ENCODE results near the gene NUP42.
"Not testable (repeated sequence)": the region's sequence is repeated elsewhere in the genome, so short reads cannot be mapped to it uniquely, and the experiment has no call there.

Gene NUP42

DNA sequence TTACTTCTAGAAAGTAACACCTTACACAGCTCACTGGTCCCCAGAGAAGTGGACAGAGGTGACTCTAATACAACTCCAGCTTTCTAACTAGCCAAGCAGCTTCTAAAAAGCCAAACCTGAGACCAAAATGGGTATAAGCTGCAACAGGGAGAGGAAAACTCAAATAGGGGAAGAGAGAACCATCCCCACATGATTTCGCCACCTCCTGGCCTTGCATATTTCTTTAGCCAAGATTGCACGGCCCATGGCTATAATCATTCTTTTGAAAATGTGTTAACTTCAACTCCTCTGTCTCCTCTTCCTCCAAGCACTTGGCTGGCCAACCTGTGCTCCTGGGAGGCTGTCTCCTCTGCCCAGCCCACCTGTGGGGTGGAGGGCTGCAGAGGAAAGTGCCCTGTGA is 28.7 kb downstream of the NUP42 start:
- no peak for DNase-seq (ENCODE audit: low spot score in 2 of 2)
- Histone ChIP-seq H3K36me3 (replicated peaks) (no peaks in the 10 kb centered on the region), H3K4me3 (no peak overlapping the region), H3K9me3 (no peaks in the 10 kb centered on the region), H3K4me1 (no peaks in the 10 kb centered on the region), H3K27me3 (ENCODE audit: low read depth) (no peaks in the 10 kb centered on the region)
- in situ Hi-C loops (cut with MboI; ENCODE audit: low sequenced_read_pairs), result no loop called here

DNA sequence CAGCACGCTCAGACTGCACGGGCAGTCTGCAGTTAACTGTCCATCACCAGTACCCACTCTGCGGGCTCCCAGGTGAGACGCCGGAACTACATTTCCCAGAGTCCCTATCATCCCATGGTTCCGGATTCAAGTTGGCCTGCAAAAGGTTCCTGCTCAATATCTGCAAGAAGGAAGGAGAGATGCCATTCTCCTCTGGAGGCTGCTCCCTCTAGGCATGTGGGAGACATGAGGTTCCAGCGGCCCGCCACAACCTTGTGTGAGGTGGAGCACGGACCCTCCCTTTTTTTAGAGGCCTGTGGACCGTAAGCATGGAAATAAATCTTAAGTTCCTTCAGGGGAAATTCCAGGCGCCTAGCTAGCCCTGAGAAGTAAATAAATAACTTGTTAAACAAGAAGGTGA is 29.7 kb downstream of the NUP42 start:
- DNase-seq (ENCODE audit: low spot score in 2 of 2), result no peak
- no peaks in the 10 kb centered on the region for H3K36me3 ChIP-seq (replicated peaks)

DNA sequence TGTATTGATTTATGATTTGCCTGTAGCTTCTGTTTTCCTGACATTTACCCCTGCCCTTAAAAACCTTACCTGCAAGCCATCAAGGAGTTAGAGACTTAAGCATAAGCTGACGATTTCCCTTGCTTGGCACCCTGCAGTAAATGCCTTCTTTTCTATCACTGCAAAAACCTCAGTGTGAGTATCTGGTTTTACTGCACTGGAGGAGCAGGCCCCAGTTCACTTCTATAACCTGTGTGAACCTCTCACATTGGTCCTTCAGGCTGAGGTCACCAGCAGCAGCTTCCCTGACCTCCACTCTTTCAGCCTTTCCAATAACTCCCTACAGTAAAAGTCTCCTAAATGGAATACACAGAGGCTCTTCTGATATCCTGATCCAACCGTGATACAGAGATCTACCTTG is 30.5 kb downstream of the NUP42 start:
- in situ Hi-C loops (cut with MboI; ENCODE audit: low sequenced_read_pairs), result no loop called here
- no peaks in the 10 kb centered on the region for H3K9me3 ChIP-seq
- no peak for DNase-seq (ENCODE audit: low spot score in 2 of 2)
- no peak overlapping the region for H3K4me3 ChIP-seq
- no peaks in the 10 kb centered on the region for H3K4me1 ChIP-seq
- H3K36me3 ChIP-seq (replicated peaks), result no peaks in the 10 kb centered on the region
- H3K27me3 ChIP-seq (ENCODE audit: low read depth), result no peaks in the 10 kb centered on the region

More for the DNA sequence above, 29.7 kb downstream of the NUP42 start:
- Histone ChIP-seq H3K27me3 (ENCODE audit: low read depth) (no peaks in the 10 kb centered on the region), H3K9me3 (no peaks in the 10 kb centered on the region), H3K4me3 (no peak overlapping the region), H3K4me1 (no peaks in the 10 kb centered on the region)
- in situ Hi-C loops (cut with MboI; ENCODE audit: low sequenced_read_pairs), result no loop called here

DNA sequence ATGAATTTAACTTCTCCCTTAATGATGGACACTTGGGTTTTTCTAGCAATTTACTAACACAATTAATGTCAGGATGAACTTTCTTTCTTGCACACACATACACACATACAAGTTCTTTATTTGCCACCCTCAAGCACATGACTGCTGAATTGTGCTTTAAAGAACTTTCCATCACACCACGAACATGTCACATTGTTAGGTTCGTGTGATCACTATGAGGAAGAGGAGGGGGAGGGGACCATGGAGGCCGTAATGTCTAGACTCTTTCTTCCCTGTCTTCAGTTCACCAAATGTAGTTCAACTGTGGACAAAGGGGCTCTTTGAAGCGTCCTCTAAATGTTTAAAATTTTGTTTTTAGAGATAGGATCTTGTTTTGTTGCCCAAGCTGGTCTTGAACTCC is 31.0 kb downstream of the NUP42 start:
- no peaks in the 10 kb centered on the region for H3K9me3 ChIP-seq
- in situ Hi-C loops (cut with MboI; ENCODE audit: low sequenced_read_pairs), result no loop called here
- DNase-seq (ENCODE audit: low spot score in 2 of 2), result no peak
- H3K27me3 ChIP-seq (ENCODE audit: low read depth), result no peaks in the 10 kb centered on the region
- H3K4me3 ChIP-seq, result no peak overlapping the region
- no peaks in the 10 kb centered on the region for H3K36me3 ChIP-seq (replicated peaks)
- H3K4me1 ChIP-seq, result no peaks in the 10 kb centered on the region

DNA sequence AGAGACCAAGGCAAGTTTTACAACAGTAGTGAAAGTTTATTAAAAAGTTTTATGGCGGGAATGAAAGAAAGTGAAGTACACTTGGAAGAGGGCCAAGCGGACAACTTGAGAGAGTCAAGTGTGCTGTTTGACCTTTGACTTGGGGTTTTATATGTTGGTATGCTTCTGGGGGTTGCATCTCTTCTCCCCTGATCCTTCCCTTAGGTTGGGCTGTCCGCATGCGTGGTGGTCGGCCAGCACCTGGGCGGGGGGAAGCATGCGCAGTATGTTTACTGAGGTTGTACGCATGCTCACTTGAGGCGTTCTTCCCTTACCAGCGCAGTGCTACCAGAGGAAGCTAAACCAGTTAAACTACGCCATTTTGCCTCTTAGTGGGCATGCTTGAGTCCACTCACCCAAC is 31.9 kb downstream of the NUP42 start:
- H3K36me3 ChIP-seq (replicated peaks), result no peaks in the 10 kb centered on the region
- in situ Hi-C loops (cut with MboI; ENCODE audit: low sequenced_read_pairs), result no loop called here
- no peaks in the 10 kb centered on the region for H3K4me1 ChIP-seq
- H3K27me3 ChIP-seq (ENCODE audit: low read depth), result no peaks in the 10 kb centered on the region
- no peak for DNase-seq (ENCODE audit: low spot score in 2 of 2)
- H3K9me3 ChIP-seq, result no peaks in the 10 kb centered on the region
- no peak overlapping the region for H3K4me3 ChIP-seq

DNA sequence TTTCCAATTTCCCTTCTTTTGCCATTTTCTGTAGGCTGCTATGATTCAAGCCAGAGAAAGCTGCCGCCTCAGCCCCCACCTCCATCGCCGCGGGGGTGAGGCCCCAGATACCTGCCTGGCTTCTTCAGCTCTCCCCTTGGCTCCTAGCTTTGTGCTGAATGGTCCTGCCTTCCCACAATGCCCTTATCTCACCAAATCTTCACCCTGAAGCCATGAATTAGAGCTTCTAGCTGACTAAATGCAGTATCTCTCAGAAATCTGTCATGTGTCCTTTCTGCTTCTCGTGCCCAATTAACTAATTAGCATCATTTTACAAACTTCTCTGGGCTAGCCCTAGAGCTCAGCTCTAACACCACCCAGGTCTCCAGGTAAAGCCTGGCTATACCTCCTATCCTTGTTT is 32.6 kb downstream of the NUP42 start:
- no peak for DNase-seq (ENCODE audit: low spot score in 2 of 2)
- in situ Hi-C loops (cut with MboI; ENCODE audit: low sequenced_read_pairs), result no loop called here
- no peaks in the 10 kb centered on the region for H3K4me1 ChIP-seq
- no peaks in the 10 kb centered on the region for H3K36me3 ChIP-seq (replicated peaks)
- no peaks in the 10 kb centered on the region for H3K9me3 ChIP-seq
- no peaks in the 10 kb centered on the region for H3K27me3 ChIP-seq (ENCODE audit: low read depth)
- no peak overlapping the region for H3K4me3 ChIP-seq

DNA sequence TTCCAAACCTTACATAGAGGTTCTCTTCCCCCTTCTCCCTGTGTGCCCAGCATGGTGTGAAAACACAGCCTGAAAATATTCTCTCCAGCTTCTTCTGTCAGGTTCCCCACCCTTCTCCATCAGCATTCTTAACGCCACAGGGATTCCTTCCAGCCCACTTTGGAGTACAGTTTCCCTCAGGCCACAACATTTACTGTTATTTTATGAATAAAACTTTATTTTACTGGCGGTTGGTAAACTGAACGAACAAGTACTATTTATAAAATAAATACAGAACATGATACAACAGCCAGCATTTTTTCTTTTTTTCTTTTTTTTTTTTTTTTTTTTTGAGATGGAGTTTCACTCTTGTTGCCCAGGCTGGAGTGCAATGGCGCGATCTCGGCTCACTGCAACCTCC is 33.1 kb downstream of the NUP42 start:
- DNase-seq (ENCODE audit: low spot score in 2 of 2), result no peak
- H3K4me3 ChIP-seq, result no peak overlapping the region
- no peaks in the 10 kb centered on the region for H3K9me3 ChIP-seq
- no peaks in the 10 kb centered on the region for H3K27me3 ChIP-seq (ENCODE audit: low read depth)
- H3K4me1 ChIP-seq, result no peaks in the 10 kb centered on the region
- in situ Hi-C loops (cut with MboI; ENCODE audit: low sequenced_read_pairs), result no loop called here
- no peaks in the 10 kb centered on the region for H3K36me3 ChIP-seq (replicated peaks)

DNA sequence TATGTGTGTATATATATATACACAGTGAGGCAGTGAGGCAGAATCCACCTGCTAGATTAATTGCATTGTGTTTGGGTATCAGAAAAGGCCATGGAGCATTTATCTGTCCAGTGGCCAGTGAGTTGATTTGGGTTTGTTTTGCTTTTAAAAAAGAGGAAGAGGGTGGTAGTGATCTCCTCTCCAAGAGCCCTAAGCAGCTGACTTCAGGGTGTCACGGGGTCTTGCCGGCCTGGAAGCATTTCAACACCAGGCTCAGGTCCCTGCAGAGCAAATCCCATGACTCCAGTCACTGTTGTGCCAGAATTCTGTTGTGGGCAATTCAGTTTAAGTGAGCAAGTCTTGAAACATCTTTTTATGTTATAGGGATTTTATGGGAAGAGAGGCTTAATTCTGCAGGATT is 34.2 kb downstream of the NUP42 start:
- Histone ChIP-seq H3K9me3 (no peaks in the 10 kb centered on the region), H3K27me3 (ENCODE audit: low read depth) (no peaks in the 10 kb centered on the region), H3K4me3 (no peak overlapping the region), H3K4me1 (no peaks in the 10 kb centered on the region), H3K36me3 (replicated peaks) (no peaks in the 10 kb centered on the region)
- no peak for DNase-seq (ENCODE audit: low spot score in 2 of 2)
- in situ Hi-C loops (cut with MboI; ENCODE audit: low sequenced_read_pairs), result no loop called here

DNA sequence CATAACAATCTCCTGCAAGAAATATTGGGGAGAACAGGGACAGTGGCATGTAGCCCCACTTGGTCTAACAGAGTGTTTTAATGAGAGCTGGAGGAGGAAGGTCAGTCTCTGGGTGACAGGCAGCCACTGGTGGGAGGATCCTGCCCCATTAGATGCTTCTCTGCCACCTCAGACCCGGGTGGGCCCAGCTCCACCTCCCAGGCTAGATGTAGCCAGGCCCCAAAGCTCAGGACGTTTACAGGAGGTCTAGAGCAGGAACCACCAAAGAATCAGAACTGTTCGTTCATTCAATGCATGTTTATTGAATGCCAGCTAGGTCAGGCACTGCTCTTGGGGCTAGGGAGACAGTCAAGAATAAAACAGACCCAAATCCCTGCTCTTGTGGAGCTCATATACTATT is 36.3 kb downstream of the NUP42 start:
- Histone ChIP-seq H3K36me3 (replicated peaks) (no peaks in the 10 kb centered on the region), H3K9me3 (no peaks in the 10 kb centered on the region), H3K27me3 (ENCODE audit: low read depth) (no peaks in the 10 kb centered on the region), H3K4me1 (no peaks in the 10 kb centered on the region), H3K4me3 (no peak overlapping the region)
- no peak for DNase-seq (ENCODE audit: low spot score in 2 of 2)
- in situ Hi-C loops (cut with MboI; ENCODE audit: low sequenced_read_pairs), result no loop called here

DNA sequence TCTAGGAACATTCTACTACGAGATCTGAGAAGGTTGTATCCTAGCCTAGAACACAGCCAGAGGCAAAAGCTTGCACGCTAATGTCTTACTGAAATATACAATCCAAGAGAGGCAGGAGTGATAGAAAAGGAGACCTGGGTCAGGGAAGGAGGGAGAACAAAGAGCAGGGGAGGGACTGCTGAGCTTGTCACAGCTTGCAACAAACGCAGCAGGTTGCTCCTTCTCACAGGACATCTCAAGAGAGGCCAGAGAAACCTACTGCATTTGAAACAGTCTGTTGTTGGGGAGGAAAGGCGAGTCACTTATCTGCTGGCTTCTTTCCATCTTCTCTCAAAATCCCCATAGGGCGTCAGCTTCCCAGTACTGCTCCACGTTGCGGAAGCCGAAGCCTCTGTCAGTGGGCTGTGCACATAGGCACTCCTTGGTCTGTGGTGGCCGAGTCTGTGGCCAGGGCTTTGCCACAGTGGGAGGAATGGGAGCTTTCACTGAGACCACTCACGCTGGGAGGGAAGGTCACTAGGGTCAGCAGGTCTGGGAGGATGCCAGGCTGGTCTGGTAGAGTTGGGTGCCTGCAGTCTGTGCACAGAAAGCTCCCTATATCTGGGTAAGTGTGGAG is 39.0 kb downstream of the NUP42 start:
- Histone ChIP-seq H3K4me3 (no peak overlapping the region), H3K36me3 (replicated peaks) (no peaks in the 10 kb centered on the region), H3K9me3 (no peaks in the 10 kb centered on the region), H3K27me3 (ENCODE audit: low read depth) (no peaks in the 10 kb centered on the region), H3K4me1 (no peaks in the 10 kb centered on the region)
- in situ Hi-C loops (cut with MboI; ENCODE audit: low sequenced_read_pairs), result no loop called here
- DNase-seq (ENCODE audit: low spot score in 2 of 2), result no peak

DNA sequence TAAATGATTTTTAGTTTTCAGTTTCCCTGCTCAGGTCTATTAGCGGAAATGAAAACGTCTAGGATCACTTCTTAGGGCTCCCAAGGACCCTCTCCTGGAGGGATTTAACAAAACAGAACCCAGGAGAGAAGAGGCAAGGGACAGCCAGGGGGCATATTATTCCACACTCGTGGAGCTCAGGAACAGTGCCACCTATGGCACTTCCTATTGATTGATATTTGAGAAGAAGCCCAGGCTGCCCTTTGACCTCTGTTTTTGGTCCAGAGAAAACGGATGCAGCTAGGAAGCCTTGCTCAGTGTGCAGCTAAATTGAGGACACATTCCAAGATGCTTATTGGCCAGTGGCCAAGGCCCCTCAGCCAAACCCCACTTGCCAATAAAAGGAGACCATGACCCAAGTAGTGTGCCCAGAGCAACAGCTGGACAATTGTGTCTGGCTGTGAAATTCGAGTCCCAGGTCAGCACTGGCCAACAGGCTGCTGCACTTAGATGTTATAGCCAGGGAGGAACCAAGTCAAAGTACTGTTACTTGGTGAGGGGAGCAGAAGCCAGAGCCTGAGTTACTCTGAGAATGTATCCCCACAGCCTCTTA is 40.7 kb downstream of the NUP42 start:
- Histone ChIP-seq H3K27me3 (ENCODE audit: low read depth) (no peaks in the 10 kb centered on the region), H3K9me3 (no peaks in the 10 kb centered on the region), H3K4me1 (no peaks in the 10 kb centered on the region), H3K36me3 (replicated peaks) (no peaks in the 10 kb centered on the region), H3K4me3 (no peak overlapping the region)
- no peak for DNase-seq (ENCODE audit: low spot score in 2 of 2)
- in situ Hi-C loops (cut with MboI; ENCODE audit: low sequenced_read_pairs), result no loop called here

DNA sequence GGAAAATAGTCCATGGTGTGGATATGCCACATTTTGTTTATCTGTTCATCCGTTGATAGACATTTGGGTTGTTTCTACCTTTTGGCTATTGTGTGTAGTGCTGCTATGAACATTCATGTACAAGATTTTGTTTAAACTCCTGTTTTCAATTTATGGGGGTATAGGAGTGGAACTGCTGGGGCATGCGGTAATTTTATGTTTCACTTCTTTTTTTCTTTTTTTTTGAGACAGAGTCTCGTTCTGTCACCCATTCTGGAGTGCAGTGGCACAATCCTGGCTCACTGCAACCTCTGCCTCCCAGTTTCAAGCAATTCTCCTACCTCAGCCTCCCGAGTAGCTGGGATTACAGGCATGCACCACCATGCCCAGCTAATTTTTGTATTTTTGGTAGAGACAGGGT is 42.5 kb downstream of the NUP42 start:
- H3K9me3 ChIP-seq; H3K27me3 ChIP-seq (ENCODE audit: low read depth); in situ Hi-C loops (cut with MboI; ENCODE audit: low sequenced_read_pairs); H3K4me1 ChIP-seq; DNase-seq (ENCODE audit: low spot score in 2 of 2); H3K36me3 ChIP-seq (replicated peaks); H3K4me3 ChIP-seq: not testable (repeated sequence)

DNA sequence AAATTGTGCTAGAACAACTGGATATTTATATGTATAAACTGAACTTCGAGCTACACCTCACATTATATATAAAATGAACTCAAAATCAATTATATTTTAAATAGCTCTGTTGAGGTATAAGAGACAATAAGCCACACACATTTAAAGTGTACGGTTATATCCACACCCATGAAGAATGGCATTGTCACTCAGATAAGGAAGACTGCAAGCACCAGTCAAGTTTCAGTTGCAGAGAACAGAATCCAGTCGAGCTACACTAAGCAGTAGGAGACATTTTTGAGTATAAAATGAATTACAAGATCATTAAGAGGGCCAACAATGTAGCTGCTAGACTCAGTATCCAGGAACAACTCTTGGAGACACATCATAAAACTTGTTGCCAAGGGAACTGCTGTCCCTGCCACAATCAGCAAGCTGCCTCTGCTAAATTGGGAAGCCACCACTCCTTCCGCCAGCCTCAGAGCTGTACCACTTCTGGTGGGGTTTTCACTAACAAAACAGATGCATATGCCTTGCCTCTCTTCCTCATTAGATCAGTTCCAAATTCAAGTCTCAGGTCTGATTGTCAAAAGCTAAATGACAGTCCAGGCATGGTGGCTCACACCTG is 45.1 kb downstream of the NUP42 start:
- Histone ChIP-seq H3K9me3 (no peaks in the 10 kb centered on the region), H3K4me3 (no peak overlapping the region), H3K27me3 (ENCODE audit: low read depth) (no peaks in the 10 kb centered on the region), H3K4me1 (no peaks in the 10 kb centered on the region), H3K36me3 (replicated peaks) (no peaks in the 10 kb centered on the region)
- in situ Hi-C loops (cut with MboI; ENCODE audit: low sequenced_read_pairs), result no loop called here
- DNase-seq (ENCODE audit: low spot score in 2 of 2), result no peak

DNA sequence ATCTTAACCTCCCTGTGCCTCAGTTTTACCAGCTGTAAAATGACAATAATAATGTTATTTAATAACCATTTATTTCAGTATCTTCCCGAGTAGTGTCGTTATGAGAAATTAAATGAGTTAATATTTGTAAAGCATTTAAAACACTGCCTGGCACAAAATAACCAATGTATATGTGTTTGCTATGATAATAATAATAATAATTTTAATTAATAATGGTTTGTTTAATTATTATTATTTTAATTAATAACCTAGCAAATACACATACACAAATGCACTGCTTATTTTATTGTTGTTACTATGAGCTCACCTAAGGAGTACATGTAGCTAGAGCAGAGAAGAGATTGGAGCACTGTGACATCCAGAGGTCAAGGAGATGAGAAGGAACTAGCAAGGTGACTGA is 46.6 kb downstream of the NUP42 start:
- in situ Hi-C loops (cut with MboI; ENCODE audit: low sequenced_read_pairs), result no loop called here
- H3K27me3 ChIP-seq (ENCODE audit: low read depth), result no peaks in the 10 kb centered on the region
- no peak overlapping the region for H3K4me3 ChIP-seq
- no peaks in the 10 kb centered on the region for H3K4me1 ChIP-seq
- no peaks in the 10 kb centered on the region for H3K36me3 ChIP-seq (replicated peaks)
- H3K9me3 ChIP-seq, result no peaks in the 10 kb centered on the region
- no peak for DNase-seq (ENCODE audit: low spot score in 2 of 2)
